GM19099 (cell line): Measurements from ENCODE around the gene RCOR1.

Experiments used
- POLR2A ChIP-seq: IDR thresholded peaks from 3 replicates; pipeline ENCODE4 v1.6.1; 2011; ENCODE audit warnings: low read depth; ENCODE audit not compliant: insufficient read length; ENCODE audit errors: extremely low read depth

Gene RCOR1

GRCh38 chr14:102605029-102605428 is 12.6 kb downstream of the RCOR1 start:
- TF ChIP-seq POLR2A = no peak

DNA sequence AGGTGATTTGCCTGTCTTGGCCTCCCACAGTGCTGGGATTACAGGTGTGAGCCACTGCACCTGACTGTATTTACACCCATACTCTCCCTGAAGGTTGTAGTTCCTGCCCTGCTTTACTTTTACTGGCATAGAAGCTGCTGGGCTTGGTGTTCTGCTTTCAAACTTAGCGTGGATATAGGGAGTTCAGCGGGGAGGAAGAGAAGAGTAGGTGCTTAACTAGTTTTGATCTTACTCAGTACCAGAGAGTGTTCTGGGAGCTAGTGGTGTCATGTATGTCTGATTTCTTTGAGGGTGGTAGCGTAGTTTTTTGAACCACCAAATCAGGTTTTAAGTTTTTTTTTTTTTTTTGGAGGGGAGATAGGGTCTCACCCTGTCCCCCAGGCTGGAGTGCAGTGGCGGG is 13.8 kb downstream of the RCOR1 start:
- TF ChIP-seq POLR2A = no peak

- no peak for TF ChIP-seq POLR2A
Observed at GRCh38 chr14:102608064-102608446, 15.6 kb downstream of the RCOR1 start.

DNA sequence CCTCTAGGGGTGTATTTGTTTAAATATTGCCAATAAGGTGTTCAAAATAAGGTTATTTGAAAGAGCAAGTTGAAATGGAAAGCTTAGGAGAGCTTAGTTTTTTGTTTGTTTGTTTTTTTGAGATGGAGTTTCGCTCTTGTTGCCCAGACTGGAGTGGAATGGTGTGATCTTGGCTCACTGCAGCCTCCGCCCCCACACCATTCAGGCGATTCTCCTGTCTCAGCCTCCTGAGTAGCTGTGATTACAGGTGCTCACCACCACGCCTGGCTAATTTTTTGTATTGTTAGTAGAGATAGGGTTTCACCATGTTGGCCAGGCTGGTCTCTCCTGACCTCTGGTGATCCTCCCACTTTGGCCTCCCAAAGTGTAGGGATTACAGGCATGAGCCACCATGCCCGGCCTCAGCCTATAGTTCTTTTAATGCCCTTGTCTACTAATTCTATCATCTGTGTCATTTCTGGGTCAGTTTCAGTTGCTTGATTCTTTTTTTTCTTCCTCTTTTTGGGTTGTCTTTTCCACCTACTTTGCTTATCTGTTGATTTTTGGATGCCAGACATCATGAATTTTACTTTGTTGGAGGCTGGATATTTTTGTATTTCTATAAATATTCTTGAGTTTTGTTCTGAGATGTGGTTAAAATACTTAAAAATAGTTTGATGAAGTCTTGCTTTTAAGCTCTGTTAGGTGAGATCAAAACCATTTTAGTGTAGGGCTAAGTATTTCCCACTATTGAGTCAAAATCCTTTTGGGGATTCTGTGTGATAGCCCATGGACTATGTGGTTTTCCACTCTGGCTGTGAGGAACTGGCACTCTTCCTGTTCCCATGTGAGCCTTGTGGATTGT is 18.7 kb downstream of the RCOR1 start:
- TF ChIP-seq POLR2A = no peak

- TF ChIP-seq POLR2A = no peak
Observed at GRCh38 chr14:102616318-102616717, 23.9 kb downstream of the RCOR1 start.

GRCh38 chr14:102616799-102617198 is 24.4 kb downstream of the RCOR1 start:
- TF ChIP-seq POLR2A = no peak

GRCh38 chr14:102620413-102620812 is 28.0 kb downstream of the RCOR1 start:
- no peak for TF ChIP-seq POLR2A

DNA sequence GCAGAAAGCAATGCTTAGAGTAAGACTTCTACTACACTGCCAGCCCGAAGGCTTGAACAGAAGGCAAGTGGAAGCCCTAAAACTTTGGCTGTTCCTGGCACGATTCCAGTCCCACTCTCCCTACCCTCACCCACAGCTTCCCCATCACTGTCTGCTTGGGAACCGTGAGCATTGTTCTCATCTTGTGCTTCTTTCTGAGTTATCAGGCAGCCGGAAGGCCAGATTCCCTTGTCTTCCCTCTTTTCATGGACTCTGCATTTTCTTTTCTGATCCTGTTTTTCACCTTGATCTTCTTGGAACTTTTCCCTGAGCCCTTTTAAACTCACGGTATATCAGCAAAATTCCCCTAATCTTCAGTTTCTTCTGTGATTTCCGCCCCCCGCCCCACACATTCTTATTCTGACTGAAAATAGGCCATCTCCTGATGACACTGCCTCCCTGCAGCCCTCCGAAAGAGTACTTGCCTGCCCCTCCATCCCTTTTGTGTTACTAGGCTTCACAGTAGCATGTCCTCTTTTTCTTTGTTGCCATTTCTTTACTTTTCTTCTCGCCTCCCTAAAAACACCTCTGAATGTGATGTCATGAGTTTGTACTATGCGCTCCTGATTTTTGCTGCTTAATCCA is 29.9 kb downstream of the RCOR1 start:
- TF ChIP-seq POLR2A = no peak

GRCh38 chr14:102624666-102625065 is 32.2 kb downstream of the RCOR1 start:
- no peak for TF ChIP-seq POLR2A

DNA sequence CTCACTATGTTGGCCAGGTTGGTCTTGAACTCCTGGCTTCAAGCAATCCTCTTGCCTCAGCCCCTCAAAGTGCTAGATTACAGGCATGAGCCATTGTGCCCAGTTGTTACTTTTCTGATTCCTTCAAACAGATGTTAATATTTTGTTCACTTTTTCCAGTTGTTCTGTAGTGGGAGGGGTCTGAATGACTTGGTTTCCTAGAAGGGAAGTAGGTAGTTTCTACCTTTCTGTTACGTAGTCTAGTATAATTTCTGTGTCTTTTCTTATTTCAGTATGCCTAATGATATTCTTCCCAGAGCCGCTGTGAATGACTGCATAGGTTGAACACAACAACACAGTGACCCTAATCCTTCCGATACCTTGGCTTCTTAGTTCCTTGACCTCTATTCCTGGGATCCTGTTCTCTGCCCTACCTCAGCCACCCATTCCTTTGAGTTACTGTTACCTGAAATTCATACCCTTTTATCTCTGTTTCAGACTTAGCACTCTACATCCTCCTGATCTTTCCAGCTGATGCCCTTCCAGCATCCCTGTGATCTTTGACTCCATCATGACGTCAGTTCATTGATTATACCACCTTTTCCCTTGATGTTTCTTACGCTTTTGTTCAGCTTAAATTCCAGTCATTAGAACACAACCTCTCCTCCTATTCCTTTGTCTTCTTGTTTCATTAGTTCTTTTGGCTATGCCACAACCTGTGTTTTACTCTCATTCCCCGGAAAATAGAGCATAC is 33.3 kb downstream of the RCOR1 start:
- no peak for TF ChIP-seq POLR2A

GRCh38 chr14:102626530-102626929 is 34.1 kb downstream of the RCOR1 start:
- TF ChIP-seq POLR2A = no peak

DNA sequence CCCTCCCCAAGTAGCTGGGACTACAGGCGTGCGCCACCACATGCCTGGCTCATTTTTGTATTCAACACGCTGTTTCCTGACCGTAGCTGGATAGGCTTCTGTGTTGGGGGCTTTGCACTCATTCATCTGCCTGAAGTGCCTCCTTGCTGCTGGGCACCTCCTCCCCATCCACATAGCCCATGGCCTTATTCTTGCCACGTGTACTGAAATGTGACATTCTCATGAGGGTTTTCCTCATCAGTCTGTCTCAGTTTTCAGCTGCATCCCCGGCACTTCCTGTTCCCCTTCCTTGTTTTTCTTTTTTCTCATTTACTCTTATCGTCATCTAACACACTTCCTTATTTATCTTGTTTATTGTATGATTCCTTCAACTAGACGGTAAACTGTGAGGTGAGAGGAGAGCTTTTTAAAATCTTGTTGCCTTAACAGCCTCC is 36.6 kb downstream of the RCOR1 start:
- no peak for TF ChIP-seq POLR2A

GRCh38 chr14:102629808-102630350 is 37.4 kb downstream of the RCOR1 start:
- no peak for TF ChIP-seq POLR2A

GRCh38 chr14:102630405-102630804 is 38.0 kb downstream of the RCOR1 start:
- no peak for TF ChIP-seq POLR2A

DNA sequence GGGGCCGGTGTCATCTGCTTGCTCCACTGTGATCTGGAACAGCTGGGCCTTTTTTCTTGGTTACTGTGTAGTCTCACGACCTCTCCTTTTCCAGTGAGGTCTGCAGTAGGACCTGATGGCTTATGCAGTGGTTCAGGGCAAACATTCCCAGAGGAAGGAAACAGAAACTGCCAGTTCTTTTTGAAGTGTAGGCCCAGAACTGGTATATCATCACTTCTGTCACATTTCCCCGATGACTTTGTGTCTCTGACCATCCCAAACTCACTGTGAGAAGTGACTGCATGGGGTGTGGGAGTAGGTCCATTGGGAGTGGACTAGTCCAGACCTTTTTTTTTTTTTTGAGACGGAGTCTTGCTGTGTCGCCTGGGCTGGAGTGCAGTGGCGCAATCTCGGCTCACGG is 38.4 kb downstream of the RCOR1 start:
- no peak for TF ChIP-seq POLR2A
